HEK293 (cell line): ENCODE measurements around the gene RB1.

Experiments used
- CTCF ChIA-PET: fragments of 350-600 bp; formaldehyde crosslinking; extraction: SDS; loops from one replicate; lab custom pipeline; 2021; ENCODE audit warnings: antibody characterized with exemption; lab: Yijun Ruan, JAX
- POLR2A ChIA-PET: fragments of 300-600 bp; formaldehyde crosslinking; extraction: SDS; loops from one replicate; lab custom pipeline; 2020; ENCODE audit warnings: antibody characterized with exemption, inconsistent platforms; lab: Yijun Ruan, JAX
- H3K27ac ChIP-seq: fragments of 200-500 bp; sonication (Bioruptor generic); 2 replicates; pipeline ENCODE4 v1.5.1; 2014; ENCODE audit warnings: low read depth, low read length, control low read depth, inconsistent platforms; ENCODE audit errors: extremely low read depth
- H3K36me3 ChIP-seq, 2 experiments: fragments of 200-500 bp in 1 of 2; sonication (Bioruptor generic) in 1 of 2; 1 replicate in 1 of 2; 2 replicates in 1 of 2; pipeline ENCODE4 v1.5.1; 2014 to 2017; ENCODE audit warnings: inconsistent platforms in 2 of 2, low read length in 2 of 2; ENCODE audit not compliant: control insufficient read depth in 2 of 2, insufficient read depth in 1 of 2
- H3K4me1 ChIP-seq: fragments of 200-500 bp; sonication (Bioruptor generic); 2 replicates; pipeline ENCODE4 v1.5.1; 2014; ENCODE audit warnings: mild to moderate bottlenecking, low read length, inconsistent platforms; ENCODE audit not compliant: control insufficient read depth, insufficient read depth
- H3K4me3 ChIP-seq: 2 replicates; pipeline ENCODE4 v1.5.1; 2011; ENCODE audit warnings: low read depth, mild to moderate bottlenecking, control low read depth, low read length, moderate library complexity
- H3K9me3 ChIP-seq: fragments of 200-500 bp; sonication (Bioruptor generic); 2 replicates; pipeline ENCODE4 v1.5.1; 2014; ENCODE audit warnings: low read depth, low read length, inconsistent platforms; ENCODE audit not compliant: control insufficient read depth, insufficient read depth
- IKZF3 ChIP-seq: fragments of 450-650 bp; IDR thresholded peaks from 2 replicates; pipeline ENCODE4 v1.5.0; 2018; ENCODE audit warnings: missing biosample characterization, mild to moderate bottlenecking, missing genetic modification characterization, moderate library complexity
- REPIN1 ChIP-seq: fragments of 450-650 bp; formaldehyde crosslinking; IDR thresholded peaks from 2 replicates; pipeline ENCODE4 v1.5.1; 2017; ENCODE audit warnings: missing biosample characterization, missing genetic modification characterization, low read depth
- SCRT1 ChIP-seq: fragments of 450-650 bp; formaldehyde crosslinking; IDR thresholded peaks from 2 replicates; pipeline ENCODE4 v1.5.1; 2016; ENCODE audit warnings: missing biosample characterization, missing genetic modification characterization, borderline replicate concordance
- SP2 ChIP-seq: fragments of 450-650 bp; formaldehyde crosslinking; IDR thresholded peaks from 2 replicates; pipeline ENCODE4 v1.5.1; 2016; ENCODE audit warnings: missing biosample characterization, missing genetic modification characterization
- YY2 ChIP-seq: fragments of 450-650 bp; formaldehyde crosslinking; IDR thresholded peaks from 2 replicates; pipeline ENCODE4 v1.5.1; 2016; ENCODE audit warnings: missing biosample characterization, missing genetic modification characterization
- ZBTB20 ChIP-seq: fragments of 450-650 bp; formaldehyde crosslinking; IDR thresholded peaks from 2 replicates; pipeline ENCODE4 v1.5.1; 2016; ENCODE audit warnings: missing biosample characterization, missing genetic modification characterization
- ZFP41 ChIP-seq: fragments of 450-650 bp; formaldehyde crosslinking; IDR thresholded peaks from 2 replicates; pipeline ENCODE4 v1.5.1; 2016; ENCODE audit warnings: missing biosample characterization, missing genetic modification characterization, borderline replicate concordance
- ZNF174 ChIP-seq: fragments of 450-650 bp; formaldehyde crosslinking; IDR thresholded peaks from 2 replicates; pipeline ENCODE4 v1.5.0; 2017; ENCODE audit warnings: missing biosample characterization, mild to moderate bottlenecking, missing genetic modification characterization
- ZNF274 ChIP-seq, 2 experiments: fragments of 200-500 bp in 1 of 2; fragments of 450-650 bp in 1 of 2; sonication (Bioruptor generic) in 1 of 2; formaldehyde crosslinking in 1 of 2; IDR thresholded peaks; 2 replicates each; pipeline versions ENCODE4 v1.5.1 to v1.6.1; 2014 to 2016; ENCODE audit warnings: borderline replicate concordance in 1 of 2, inconsistent platforms in 1 of 2, low read length in 1 of 2, missing biosample characterization in 1 of 2, missing genetic modification characterization in 1 of 2
- ZNF48 ChIP-seq: fragments of 450-650 bp; formaldehyde crosslinking; IDR thresholded peaks from 2 replicates; pipeline ENCODE4 v1.5.1; 2016; ENCODE audit warnings: missing biosample characterization, missing genetic modification characterization
- ZNF621 ChIP-seq: fragments of 450-650 bp; formaldehyde crosslinking; IDR thresholded peaks from 2 replicates; pipeline ENCODE4 v1.5.1; 2017; ENCODE audit warnings: missing biosample characterization, missing genetic modification characterization
- ZNF623 ChIP-seq: fragments of 450-650 bp; formaldehyde crosslinking; IDR thresholded peaks from 2 replicates; pipeline ENCODE4 v1.5.1; 2016; ENCODE audit warnings: missing biosample characterization, missing genetic modification characterization
- ZNF658 ChIP-seq: fragments of 450-650 bp; formaldehyde crosslinking; IDR thresholded peaks from 2 replicates; pipeline ENCODE4; 2016; ENCODE audit warnings: missing biosample characterization, missing genetic modification characterization
- ZNF701 ChIP-seq: fragments of 450-650 bp; formaldehyde crosslinking; IDR thresholded peaks from 2 replicates; pipeline ENCODE4 v1.5.1; 2016; ENCODE audit warnings: missing biosample characterization, missing genetic modification characterization
- ZNF76 ChIP-seq: fragments of 450-650 bp; formaldehyde crosslinking; IDR thresholded peaks from 2 replicates; pipeline ENCODE4; 2016; ENCODE audit warnings: low read depth, missing biosample characterization, missing genetic modification characterization, borderline replicate concordance
- TF ChIP-seq, protein P1 (sequence below): fragments of 450-650 bp; formaldehyde crosslinking; IDR thresholded peaks from 2 replicates; pipeline ENCODE4 v1.5.1; 2016; ENCODE audit warnings: missing biosample characterization, missing genetic modification characterization
- TF ChIP-seq, protein P2 (sequence below): fragments of 450-650 bp; formaldehyde crosslinking; IDR thresholded peaks from 2 replicates; pipeline ENCODE4 v1.5.1; 2016; ENCODE audit warnings: missing biosample characterization, missing genetic modification characterization, borderline replicate concordance
- TF ChIP-seq, protein P3 (sequence below): fragments of 450-650 bp; formaldehyde crosslinking; IDR thresholded peaks from 2 replicates; pipeline ENCODE4 v1.5.1; 2017; ENCODE audit warnings: missing biosample characterization, missing genetic modification characterization
- TF ChIP-seq, protein P4 (sequence below): fragments of 450-650 bp; formaldehyde crosslinking; conservative IDR thresholded peaks from 2 replicates; pipeline ENCODE4 v1.5.1; 2016; ENCODE audit warnings: low read depth, missing biosample characterization, missing genetic modification characterization
- TF ChIP-seq, protein P5 (sequence below): fragments of 450-650 bp; formaldehyde crosslinking; IDR thresholded peaks from 2 replicates; pipeline ENCODE4 v1.5.1; 2017; ENCODE audit warnings: missing biosample characterization, missing genetic modification characterization

Gene RB1

DNA sequence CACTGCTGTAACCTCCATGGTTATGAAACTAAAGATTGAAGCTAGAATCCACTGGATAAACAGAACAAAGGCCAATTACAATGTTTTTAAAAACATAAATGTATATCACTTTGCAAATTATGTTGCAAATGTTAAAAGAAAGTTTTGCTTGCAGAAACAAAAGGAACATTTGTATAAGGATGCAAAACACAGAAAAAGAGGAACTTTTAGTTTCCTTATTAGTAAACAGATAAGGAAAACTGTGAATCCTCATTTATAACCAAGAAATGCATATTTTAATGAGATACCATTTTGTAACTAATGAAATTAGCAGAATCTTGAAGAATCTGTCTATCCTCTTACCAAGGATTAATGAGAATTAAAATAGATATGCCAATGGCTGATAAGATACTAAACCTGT, 77.0 kb downstream of the RB1 start:
- TF ChIP-seq YY2 (no peak), ZNF48 (tag by site-specific recombination) (no peak), ZNF174 (tag by site-specific recombination) (no peak), SCRT1 (tag by site-specific recombination) (no peak), ZNF274 (IDR thresholded peaks at IDR 0.05; ENCODE audit: low read length) (no peak), ZNF274 (tag by site-specific recombination; IDR thresholded peaks at IDR 0.05; ENCODE audit: borderline replicate concordance) (no peak)
- H3K4me3 ChIP-seq = no peak overlapping the region
- no peak overlapping the region for H3K27ac ChIP-seq
- H3K4me1 ChIP-seq = no peaks in the 10 kb centered on the region
- no peaks in the 10 kb centered on the region for H3K9me3 ChIP-seq
- H3K36me3 ChIP-seq = peaks cover 0 to 25% of the 10 kb centered on the region in 2 experiments; a peak in 2 of 3 replicates
- ChIA-PET CTCF (interaction anchor here (0.6 to 0.7 kb wide), 2 partner anchors 45 to 91 kb away, joined by 3 read pairs; no protein-coding TSS in a partner anchor), POLR2A (no interaction called here)

DNA sequence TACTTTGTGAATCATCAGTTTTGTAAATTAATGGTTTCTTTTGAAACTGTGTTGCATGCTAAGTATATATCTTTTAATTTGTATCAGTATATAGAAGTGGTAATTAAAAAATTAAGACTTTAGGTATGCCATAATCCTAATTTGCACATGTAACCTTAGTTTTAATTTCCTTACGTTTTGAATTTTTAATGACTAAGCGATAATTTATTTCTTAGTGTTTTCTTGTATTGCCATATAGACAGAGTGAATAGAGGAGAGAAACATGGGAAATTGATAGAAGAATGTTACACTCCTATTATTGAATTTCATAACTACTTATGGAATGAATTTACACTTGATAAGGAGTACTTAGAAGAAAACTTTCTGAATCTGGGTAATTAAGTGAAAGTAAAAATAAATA, 79.8 kb downstream of the RB1 start:
- Histone ChIP-seq H3K36me3 (peaks cover 0 to 14% of the 10 kb centered on the region in 2 experiments; a peak in 2 of 3 replicates), H3K4me3 (no peak overlapping the region), H3K4me1 (no peaks in the 10 kb centered on the region)
- POLR2A ChIA-PET = no interaction called here
- TF ChIP-seq ZNF701 (tag by site-specific recombination) (no peak), SP2 (tag by site-specific recombination) (no peak), ZNF76 (tag by site-specific recombination) (no peak), ZNF621 (tag by site-specific recombination) (no peak), ZNF658 (tag by site-specific recombination) (no peak), ZNF623 (tag by site-specific recombination) (no peak), ZBTB20 (tag by site-specific recombination) (no peak)
- TF ChIP-seq, protein P1, sequence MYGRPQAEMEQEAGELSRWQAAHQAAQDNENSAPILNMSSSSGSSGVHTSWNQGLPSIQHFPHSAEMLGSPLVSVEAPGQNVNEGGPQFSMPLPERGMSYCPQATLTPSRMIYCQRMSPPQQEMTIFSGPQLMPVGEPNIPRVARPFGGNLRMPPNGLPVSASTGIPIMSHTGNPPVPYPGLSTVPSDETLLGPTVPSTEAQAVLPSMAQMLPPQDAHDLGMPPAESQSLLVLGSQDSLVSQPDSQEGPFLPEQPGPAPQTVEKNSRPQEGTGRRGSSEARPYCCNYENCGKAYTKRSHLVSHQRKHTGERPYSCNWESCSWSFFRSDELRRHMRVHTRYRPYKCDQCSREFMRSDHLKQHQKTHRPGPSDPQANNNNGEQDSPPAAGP (tag by site-specific recombination) = no peak
- TF ChIP-seq, protein P2, sequence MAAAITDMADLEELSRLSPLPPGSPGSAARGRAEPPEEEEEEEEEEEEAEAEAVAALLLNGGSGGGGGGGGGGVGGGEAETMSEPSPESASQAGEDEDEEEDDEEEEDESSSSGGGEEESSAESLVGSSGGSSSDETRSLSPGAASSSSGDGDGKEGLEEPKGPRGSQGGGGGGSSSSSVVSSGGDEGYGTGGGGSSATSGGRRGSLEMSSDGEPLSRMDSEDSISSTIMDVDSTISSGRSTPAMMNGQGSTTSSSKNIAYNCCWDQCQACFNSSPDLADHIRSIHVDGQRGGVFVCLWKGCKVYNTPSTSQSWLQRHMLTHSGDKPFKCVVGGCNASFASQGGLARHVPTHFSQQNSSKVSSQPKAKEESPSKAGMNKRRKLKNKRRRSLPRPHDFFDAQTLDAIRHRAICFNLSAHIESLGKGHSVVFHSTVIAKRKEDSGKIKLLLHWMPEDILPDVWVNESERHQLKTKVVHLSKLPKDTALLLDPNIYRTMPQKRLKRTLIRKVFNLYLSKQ (tag by site-specific recombination) = no peak
- TF ChIP-seq, all 188 proteins: peak for 0
- CTCF ChIA-PET = no interaction called here
- H3K9me3 ChIP-seq = no peaks in the 10 kb centered on the region
- no peak overlapping the region for H3K27ac ChIP-seq

DNA sequence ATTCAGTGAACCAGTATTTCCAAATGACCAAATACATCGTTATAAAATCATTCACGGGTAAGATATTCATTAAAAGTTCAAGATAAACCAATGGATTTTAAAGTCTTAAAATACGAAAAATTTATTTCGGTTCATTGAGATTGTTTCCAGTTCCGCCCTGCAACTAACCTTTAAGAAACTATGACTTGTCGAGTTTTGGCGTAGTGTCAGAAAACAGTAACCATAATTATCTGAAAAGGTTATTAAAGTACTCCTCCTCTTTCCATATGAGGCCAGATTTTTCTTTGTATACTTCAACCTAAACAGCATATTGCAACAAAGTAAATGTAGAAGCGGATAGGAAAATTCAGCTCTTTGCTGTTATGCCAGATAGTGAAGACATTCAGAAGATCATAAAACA, 83.3 kb downstream of the RB1 start:
- Histone ChIP-seq H3K36me3 (no peaks in the 10 kb centered on the region; a peak in 1 of 3 replicates), H3K4me3 (no peak overlapping the region), H3K4me1 (no peaks in the 10 kb centered on the region), H3K9me3 (no peaks in the 10 kb centered on the region), H3K27ac (no peak overlapping the region)
- TF ChIP-seq ZFP41 (tag by site-specific recombination) (no peak), REPIN1 (tag by site-specific recombination) (no peak), IKZF3 (tag by site-specific recombination) (no peak)
- TF ChIP-seq, protein P3, sequence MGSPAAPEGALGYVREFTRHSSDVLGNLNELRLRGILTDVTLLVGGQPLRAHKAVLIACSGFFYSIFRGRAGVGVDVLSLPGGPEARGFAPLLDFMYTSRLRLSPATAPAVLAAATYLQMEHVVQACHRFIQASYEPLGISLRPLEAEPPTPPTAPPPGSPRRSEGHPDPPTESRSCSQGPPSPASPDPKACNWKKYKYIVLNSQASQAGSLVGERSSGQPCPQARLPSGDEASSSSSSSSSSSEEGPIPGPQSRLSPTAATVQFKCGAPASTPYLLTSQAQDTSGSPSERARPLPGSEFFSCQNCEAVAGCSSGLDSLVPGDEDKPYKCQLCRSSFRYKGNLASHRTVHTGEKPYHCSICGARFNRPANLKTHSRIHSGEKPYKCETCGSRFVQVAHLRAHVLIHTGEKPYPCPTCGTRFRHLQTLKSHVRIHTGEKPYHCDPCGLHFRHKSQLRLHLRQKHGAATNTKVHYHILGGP = no peak
- TF ChIP-seq, protein P4, sequence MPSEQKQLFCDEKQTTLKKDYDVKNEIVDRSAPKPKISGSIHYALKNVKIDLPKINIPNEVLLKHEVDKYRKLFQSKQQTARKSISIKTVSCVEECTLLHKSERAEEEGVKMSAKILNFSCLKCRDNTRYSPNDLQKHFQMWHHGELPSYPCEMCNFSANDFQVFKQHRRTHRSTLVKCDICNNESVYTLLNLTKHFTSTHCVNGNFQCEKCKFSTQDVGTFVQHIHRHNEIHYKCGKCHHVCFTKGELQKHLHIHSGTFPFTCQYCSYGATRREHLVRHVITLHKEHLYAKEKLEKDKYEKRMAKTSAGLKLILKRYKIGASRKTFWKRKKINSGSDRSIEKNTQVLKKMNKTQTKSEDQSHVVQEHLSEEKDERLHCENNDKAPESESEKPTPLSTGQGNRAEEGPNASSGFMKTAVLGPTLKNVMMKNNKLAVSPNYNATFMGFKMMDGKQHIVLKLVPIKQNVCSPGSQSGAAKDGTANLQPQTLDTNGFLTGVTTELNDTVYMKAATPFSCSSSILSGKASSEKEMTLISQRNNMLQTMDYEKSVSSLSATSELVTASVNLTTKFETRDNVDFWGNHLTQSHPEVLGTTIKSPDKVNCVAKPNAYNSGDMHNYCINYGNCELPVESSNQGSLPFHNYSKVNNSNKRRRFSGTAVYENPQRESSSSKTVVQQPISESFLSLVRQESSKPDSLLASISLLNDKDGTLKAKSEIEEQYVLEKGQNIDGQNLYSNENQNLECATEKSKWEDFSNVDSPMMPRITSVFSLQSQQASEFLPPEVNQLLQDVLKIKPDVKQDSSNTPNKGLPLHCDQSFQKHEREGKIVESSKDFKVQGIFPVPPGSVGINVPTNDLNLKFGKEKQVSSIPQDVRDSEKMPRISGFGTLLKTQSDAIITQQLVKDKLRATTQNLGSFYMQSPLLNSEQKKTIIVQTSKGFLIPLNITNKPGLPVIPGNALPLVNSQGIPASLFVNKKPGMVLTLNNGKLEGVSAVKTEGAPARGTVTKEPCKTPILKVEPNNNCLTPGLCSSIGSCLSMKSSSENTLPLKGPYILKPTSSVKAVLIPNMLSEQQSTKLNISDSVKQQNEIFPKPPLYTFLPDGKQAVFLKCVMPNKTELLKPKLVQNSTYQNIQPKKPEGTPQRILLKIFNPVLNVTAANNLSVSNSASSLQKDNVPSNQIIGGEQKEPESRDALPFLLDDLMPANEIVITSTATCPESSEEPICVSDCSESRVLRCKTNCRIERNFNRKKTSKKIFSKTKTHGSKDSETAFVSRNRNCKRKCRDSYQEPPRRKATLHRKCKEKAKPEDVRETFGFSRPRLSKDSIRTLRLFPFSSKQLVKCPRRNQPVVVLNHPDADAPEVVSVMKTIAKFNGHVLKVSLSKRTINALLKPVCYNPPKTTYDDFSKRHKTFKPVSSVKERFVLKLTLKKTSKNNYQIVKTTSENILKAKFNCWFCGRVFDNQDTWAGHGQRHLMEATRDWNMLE (tag by site-specific recombination) = no peak
- TF ChIP-seq, protein P5, sequence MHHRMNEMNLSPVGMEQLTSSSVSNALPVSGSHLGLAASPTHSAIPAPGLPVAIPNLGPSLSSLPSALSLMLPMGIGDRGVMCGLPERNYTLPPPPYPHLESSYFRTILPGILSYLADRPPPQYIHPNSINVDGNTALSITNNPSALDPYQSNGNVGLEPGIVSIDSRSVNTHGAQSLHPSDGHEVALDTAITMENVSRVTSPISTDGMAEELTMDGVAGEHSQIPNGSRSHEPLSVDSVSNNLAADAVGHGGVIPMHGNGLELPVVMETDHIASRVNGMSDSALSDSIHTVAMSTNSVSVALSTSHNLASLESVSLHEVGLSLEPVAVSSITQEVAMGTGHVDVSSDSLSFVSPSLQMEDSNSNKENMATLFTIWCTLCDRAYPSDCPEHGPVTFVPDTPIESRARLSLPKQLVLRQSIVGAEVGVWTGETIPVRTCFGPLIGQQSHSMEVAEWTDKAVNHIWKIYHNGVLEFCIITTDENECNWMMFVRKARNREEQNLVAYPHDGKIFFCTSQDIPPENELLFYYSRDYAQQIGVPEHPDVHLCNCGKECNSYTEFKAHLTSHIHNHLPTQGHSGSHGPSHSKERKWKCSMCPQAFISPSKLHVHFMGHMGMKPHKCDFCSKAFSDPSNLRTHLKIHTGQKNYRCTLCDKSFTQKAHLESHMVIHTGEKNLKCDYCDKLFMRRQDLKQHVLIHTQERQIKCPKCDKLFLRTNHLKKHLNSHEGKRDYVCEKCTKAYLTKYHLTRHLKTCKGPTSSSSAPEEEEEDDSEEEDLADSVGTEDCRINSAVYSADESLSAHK (tag by site-specific recombination) = no peak
- ChIA-PET POLR2A (no interaction called here), CTCF (no interaction called here)
